Measurements from ENCODE around the gene SERPINA4.

GRCh38 chr14:94572637-94573303, 11.5 kb downstream of the SERPINA4 start:
- TF ChIP-seq POLR2A (IDR thresholded peaks at IDR 0.05; ENCODE audit: low read depth): no peak
- no peak for TF ChIP-seq CTCF (IDR thresholded peaks at IDR 0.05)
- TF ChIP-seq POLR2AphosphoS5 (IDR thresholded peaks at IDR 0.05): no peak
- no peak for TF ChIP-seq EP300 (IDR thresholded peaks at IDR 0.05)

Data from esophagus muscularis mucosa (tissue), 4 donors.